GM19239 (cell line): ENCODE measurements around the gene VSX2.
A peak's percentile ranks its signal among the peaks of the same experiment; 100 is the strongest.
"Not testable (repeated sequence)": the region's sequence is repeated elsewhere in the genome, so short reads cannot be mapped to it uniquely, and the experiment has no call there.

Experiments used
- DNase-seq: peaks from one replicate; pipeline ENCODE4 v3.0.0; 2011; ENCODE audit warnings: low spot score; ENCODE audit not compliant: insufficient read length
- FAIRE-seq: peaks from 2 replicates; lab custom pipeline; 2011; peaks lifted over from hg19 to GRCh38; lab: Jason Lieb, UNC

The VSX2 gene

GRCh38 chr14:74257941-74258763 is 18.9 kb downstream of the VSX2 start:
- DNase-seq: no peak
- no peak for FAIRE-seq

- FAIRE-seq (no peak), DNase-seq (no peak)
Observed at GRCh38 chr14:74258764-74259035, 19.5 kb downstream of the VSX2 start.

DNA sequence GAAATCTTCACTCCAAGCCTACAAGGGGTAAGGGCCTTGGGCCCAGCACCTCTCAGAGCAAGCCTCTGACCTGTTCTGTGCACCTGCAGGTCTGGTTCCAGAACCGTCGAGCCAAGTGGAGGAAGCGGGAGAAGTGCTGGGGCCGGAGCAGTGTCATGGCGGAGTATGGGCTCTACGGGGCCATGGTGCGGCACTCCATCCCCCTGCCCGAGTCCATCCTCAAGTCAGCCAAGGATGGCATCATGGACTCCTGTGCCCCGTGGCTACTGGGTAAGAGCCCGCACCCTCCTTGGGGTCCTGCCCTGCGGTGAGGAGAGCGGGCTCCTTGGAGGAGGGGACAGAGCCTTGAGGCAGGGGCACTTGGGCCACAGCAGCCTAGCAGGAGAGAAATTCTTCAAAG is 20.3 kb downstream of the VSX2 start:
- no peak for FAIRE-seq
- no peak for DNase-seq

GRCh38 chr14:74260525-74261233 is 21.4 kb downstream of the VSX2 start:
- FAIRE-seq (no peak), DNase-seq (no peak)

DNA sequence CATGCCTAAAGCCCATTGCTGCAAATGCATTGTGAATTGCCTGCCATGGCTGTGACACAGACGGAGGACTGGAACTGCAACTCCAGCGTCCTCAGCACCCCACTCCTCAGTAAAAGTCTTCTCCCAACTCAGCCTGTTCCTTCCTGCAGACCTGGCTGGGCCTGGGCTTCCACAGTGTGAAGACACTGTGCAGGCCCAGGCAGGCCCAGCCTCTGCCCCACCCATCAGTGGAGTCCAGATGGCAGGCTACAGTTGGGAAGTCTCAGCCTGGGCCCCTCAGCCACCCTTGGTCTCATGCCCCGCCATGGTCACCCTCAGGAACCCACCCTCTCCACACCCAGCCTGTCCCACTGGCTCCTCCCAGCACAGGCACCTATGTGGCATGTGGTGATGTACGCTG is 22.0 kb downstream of the VSX2 start:
- FAIRE-seq (no peak), DNase-seq (no peak)

DNA sequence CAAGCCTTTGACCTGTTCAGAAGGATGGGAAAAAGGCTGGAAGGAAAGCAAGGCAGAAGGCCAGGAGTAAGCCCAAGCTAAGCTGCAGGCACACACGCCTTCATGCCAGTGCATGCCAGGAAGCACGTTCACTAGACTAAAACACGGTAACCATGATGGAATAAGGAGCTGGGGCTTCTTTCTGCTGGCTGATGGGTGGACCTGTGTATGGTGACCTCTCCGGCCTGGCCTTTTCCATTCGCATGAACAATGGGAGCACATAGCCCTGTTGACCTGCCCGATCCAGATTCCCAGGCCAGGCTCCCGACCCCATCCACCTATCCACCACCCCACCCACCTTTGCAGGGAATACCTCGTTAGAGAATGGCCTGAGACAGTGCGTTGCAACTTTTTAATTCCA is 22.8 kb downstream of the VSX2 start:
- FAIRE-seq: no peak
- no peak for DNase-seq

- DNase-seq: no peak
- no peak for FAIRE-seq
Observed at GRCh38 chr14:74263181-74263580, 23.9 kb downstream of the VSX2 start.

DNA sequence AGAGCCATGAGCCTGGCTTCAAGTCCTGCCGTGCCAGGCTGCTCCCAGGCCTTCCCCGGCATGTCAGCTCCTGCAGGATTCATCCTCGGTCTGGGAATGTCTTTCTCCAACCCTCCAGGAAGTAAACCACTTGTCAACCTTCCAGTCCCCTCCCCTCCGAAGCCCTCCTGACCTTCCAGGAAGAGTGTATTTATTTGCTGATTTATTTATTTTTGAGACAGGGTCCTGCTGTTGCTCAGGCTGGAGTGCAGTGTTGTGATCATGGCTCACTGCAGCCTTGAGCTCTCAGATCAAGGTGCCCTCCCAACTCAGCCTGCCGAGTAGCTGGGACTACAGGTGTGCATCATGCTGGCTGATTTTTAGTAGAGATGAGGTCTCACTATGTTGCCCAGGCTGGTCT is 24.7 kb downstream of the VSX2 start:
- DNase-seq (no peak), FAIRE-seq (no peak)

DNA sequence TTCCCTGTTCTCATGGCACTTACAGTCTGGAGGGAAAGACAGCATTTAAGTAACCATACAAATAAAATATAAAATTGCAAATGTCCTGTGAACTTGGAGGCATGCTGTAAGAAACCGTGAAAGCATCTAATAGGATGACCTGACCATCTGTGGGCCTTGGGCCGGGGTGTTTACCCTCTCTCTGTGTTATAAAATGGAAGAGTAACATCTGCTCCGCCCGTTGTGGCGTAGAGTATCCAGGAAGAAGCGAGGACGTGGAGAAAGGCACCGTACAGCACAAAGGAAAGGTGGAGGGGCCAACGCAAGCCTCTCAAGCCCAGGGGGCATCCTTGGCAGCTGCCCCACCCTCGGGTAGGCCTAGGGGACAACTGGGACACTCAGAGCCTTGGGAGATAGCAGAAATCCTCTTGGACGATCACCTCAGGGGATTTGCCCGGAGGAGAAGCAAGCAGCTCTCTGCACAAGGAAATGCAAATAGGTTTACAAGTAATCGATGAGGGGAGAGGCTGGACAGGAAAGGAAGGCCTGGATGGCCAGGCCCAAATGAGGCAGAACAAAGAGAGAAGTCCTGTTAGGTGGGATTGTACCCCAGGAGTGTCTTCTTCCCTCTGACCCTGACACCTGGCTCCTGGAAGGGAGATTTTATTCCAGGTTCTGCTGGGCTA is 26.2 kb downstream of the VSX2 start:
- FAIRE-seq: no peak
- DNase-seq: no peak

DNA sequence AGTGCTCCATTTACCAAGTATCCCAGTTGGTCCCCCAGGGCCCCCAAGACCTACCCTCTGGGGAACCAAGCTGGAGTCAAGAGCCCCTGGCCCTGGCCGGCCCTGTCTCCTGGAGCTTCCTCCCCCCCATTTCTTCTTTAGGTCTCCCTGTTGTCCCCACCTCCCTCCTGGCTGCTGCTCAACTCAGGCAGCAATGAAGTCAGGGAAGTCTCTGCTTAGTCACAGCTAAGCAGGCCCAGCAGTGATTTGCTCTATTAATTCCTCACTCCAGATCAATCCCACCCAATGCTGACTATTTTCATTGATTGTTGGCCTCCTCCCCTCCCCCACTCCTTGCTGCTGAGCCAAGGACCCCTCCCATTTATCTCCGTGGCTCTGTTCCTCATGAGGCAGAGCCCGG is 28.3 kb downstream of the VSX2 start:
- DNase-seq: no peak
- no peak for FAIRE-seq

- DNase-seq, FAIRE-seq: not testable (repeated sequence)
Observed at GRCh38 chr14:74270382-74271177, 31.3 kb downstream of the VSX2 start.

DNA sequence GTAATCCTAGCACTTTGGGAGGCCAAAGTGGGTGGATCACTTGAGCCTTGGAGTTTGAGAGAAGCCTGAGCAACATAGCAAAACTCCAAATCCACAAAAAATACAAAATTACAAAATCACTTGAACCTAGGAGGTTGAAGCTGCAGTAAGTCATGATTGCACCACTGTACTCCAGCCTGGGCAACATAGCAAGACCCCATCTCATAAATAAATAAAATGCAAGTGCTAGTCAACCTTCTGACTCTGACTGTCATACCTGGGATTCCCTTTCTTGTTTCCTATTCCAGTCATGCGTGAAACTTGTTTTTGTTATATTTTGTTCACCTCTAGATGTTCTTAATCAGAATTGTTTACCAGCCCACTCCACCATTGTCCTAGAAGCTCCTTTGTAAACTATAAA is 32.1 kb downstream of the VSX2 start:
- no peak for DNase-seq
- FAIRE-seq: no peak

- DNase-seq (no peak), FAIRE-seq (no peak)
Observed at GRCh38 chr14:74275241-74275841, 36.1 kb downstream of the VSX2 start.

GRCh38 chr14:74278080-74278479 is 38.8 kb downstream of the VSX2 start:
- no peak for FAIRE-seq

GRCh38 chr14:74281069-74281468 is 41.8 kb downstream of the VSX2 start:
- no peak for FAIRE-seq
- no peak for DNase-seq

More at GRCh38 chr14:74278080-74278479, 38.8 kb downstream of the VSX2 start:
- DNase-seq: no peak

- DNase-seq (no peak), FAIRE-seq (no peak)
Observed at GRCh38 chr14:74286736-74287135, 47.5 kb downstream of the VSX2 start.

DNA sequence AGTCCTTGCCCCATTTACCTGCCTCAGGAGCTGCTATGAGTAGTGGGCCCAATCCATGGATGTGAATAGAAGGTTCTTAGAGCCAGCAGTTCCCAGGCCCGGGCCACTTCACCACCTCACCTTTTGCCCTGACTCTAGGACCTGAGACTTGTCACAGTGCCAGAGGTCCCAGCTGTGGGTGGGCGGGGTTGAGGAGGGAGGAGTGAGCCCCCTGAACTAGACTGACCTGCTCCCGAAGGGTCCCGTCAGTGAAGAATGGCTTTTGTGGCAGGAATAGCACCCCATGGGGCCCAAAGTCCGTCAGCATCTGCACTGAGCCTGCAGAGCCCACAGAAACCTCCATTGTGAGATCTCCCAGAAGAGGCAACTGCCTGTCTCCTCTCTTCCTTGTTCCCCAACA is 50.6 kb downstream of the VSX2 start:
- FAIRE-seq (no peak), DNase-seq (no peak)

- DNase-seq (peak; percentile 30), FAIRE-seq (peak; percentile 78)
Observed at GRCh38 chr14:74290415-74290814, 51.2 kb downstream of the VSX2 start.

GRCh38 chr14:74292061-74292460 is 52.8 kb downstream of the VSX2 start:
- DNase-seq (no peak), FAIRE-seq (no peak)

- no peak for FAIRE-seq
Observed at GRCh38 chr14:74293606-74294005, 54.4 kb downstream of the VSX2 start.

More at GRCh38 chr14:74293606-74294005, 54.4 kb downstream of the VSX2 start:
- no peak for DNase-seq
